GM18511 (cell line): ENCODE measurements around the gene MR1.

Experiments used
- ATAC-seq: cut with Tn5 transposase; IDR thresholded peaks from one replicate; pipeline ENCODE4 v1.9.1; 2021; ENCODE audit warnings: mild to moderate bottlenecking, moderate library complexity; ENCODE audit not compliant: unreplicated experiment

Gene MR1

DNA sequence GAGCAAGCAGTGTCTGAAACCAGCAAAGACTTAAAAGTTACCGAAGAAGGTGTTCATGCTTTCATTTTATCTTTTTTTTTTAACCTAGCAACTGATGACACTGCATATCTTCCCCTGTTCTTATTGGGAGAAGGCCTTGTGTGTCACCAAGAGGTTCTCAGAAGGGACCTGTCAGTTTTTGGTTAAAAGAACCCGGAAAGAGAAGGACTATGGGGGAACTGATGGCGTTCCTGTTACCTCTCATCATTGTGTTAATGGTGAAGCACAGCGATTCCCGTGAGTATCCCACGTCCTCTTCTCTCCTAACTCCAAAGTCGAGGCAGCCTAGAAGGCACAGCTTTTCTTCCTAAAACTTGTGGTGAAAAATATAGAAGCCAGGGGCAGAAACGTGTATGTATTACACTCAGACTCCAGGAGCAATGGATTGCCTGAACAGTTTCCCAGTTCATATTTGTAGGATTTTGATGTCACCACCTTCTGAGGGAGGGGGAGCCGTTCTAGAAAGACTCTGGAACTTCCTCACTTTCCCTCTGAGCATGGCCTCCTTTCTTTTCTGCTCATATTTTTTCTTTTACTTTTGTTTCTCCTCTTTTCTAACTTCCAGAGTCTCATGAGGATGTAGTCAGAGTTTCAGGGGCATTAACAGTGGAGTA, at the start of gene MR1:
MR1 (plus strand) TSS at position 185 of the 653 bp plus-strand sequence; CDS start at position 210, 25 bp downstream.
- peak; percentile 94 for ATAC-seq

DNA sequence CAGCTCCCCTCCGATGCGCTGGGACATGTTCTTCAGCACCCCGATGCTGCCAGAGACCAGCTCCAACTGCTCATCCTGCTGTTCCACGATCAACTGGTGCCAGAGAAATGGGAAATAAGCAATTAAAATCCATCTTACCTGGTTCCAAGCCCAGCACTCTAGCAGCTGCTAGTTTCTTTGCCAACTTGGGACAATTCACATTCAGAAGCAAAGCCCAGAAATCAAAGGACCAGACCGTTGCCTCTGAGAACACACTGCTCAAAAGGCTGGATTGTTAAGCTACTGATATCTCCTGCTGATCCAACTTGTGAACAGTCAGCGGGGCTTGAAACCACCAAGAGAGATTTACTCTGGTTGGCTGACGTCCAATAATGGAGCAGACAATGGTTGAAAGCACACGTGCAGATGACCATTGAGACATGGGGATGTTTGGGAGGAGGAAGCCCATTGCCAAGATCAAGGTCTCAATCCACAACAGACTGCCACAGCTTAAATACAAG, 45.5 kb upstream of the MR1 start:
- no peak for ATAC-seq

DNA sequence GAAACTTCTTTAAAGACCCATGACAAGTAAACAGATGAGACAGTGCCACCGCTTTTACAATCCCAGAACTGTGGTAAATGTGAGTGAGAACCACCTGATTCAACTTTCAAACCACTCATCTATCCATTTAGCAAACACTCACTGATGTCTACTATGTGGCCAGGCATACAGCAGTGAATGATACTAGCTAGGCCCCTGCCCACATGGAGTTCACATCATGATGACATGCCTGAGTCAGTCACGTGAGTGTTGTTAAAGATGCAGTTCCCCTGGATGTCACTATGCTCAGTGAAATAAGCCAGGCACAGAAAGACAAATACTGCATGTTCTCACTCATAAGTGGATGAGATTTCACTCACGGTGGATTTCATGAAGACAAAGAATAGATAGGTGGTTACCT, 39.5 kb upstream of the MR1 start:
- ATAC-seq, result no peak

DNA sequence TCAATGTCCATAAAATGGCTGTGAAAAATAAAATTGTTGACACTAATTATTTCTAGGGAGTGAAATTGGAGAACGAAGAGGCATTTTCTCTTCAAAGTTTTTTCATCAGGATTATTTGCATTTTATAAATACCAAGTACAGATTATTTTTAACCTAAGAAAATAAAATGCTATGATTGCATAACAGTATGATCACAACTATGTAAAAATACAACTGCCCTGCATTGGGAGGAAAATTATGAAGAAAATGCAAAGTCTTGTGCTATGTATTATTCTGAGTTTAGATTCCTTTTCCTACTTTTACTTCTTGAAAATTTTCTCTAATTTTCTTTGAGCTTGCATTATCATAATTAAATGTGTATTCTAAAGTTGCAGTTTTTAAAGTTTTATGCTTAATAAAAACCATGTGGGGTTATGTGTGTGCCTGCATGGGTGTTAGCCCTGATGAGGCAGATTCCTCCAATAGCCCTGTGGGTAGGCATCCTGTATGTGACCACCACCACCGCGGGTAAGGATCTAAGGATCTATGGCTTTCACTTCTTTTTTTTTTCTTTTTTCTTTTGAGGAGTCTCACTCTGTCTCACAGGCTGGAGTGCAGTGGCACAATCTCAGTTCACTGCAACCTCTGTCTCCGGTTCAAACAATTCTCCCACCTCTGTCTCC, 35.8 kb upstream of the MR1 start:
- no peak for ATAC-seq

DNA sequence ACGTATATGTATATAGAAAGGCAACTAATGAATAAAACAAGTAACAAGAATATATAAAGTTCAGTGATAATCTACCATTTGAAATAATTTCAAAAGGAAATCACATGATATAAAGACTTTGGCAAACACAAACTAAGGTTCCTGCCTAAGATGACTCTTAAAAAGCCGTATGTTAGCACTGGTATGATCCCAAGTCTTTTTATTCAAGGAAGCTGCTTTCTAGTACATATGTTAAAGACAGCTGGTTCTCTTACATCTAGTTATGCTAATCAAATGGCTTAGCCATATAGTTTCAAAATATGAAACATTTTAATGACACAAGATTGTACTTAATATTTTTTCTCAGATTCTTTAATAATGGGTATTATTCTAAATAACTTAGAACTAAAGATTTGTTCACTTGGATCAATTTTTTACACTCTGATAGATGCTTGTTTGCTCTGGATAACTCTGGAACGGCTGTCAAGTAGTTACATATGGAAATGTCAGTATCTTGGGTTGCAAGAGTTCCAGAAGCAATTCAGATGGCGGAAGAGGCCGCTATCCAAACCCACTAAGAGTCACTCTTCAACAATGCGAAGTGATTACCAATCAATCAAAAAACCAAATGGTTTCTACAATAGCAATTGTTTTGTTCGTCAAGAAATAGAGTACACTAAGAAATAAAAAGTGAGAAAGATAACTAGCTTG, 32.5 kb upstream of the MR1 start:
- no peak for ATAC-seq

DNA sequence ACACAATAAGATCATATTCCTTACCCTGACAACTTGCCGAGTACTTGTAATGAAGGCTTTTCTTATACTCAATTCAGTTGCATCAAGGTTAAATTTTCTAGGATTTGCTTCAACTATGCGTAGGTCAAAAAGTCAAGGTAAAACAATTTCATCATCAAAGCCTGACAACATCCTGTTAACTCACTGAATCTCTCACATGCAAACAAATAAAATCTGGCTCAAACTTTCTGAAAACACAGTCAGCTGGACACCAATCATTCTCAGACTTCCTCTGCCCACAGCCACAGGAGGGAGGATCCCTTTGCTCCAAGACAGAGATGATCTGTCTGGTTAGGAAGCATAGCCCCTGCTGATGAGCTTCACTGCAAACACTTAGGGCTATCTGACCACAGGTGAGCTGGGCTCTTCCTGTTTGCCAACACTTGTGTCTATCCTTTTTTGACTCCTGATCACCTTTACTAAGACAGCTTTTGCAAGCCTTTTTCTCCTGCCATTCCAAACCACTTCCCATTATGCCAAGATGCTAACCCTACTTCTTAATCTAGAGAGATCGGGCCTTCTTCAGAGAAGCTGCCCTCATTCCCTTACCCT, 31.1 kb upstream of the MR1 start:
- ATAC-seq, result no peak

DNA sequence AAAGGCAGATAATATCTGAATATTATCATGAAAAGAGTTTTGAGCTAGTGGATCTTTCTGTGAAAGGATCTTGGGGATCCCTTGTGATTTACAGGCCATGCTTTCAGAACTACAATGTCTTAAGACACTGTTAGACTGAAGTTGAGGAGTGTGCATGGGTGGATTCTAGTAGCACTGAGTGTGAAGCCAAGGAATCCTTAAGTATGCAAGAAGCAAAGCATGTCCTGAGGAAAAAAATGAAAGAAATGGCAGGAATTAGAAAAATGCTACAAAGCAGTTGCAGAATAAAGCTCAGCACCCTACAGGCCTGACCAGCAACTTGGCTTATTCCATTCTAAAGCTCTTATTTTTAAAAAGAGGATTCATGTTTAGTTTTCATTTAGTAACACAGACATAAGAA, 23.0 kb upstream of the MR1 start:
- ATAC-seq, result no peak

DNA sequence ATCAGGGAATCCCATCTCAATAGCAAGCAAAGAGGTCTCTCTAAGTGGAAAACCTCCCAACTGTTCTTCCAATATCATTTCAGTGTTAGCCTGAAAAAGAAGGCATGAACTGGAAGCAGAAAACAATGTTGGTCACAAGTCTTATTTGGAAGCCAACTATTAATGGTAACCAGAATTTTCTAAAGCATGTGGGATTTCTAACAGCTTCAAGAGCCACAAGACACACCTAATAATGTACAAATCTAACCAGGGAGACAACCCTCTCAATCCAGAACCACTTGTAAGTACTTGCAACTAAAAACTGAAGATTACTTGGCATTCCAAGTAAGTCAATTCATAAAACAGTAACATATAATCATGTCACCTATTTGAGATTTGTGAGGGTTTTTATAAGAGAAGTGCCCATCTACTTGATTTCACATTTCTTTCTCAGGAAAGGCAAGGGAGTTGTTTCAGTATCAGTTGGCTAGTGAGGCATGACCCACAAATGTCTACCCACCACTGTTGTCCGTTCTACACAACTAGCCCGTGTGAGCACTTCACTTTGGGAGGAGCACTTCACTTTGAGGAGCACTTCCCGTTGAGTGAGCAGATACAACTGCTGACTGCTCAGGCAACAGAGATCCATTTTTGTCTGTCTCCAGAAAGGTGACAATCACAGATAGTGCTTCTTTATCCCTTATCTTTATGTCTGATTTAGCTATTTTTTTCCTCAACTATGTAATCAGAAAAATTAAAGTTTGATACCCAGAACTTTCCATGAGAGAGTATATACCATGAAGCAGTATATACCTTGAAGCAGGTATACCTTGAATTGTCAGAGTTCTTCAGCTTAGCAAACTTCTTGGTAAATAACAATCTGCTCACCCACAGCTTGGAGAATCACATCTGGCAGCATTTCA, 22.2 kb upstream of the MR1 start:
- no peak for ATAC-seq

DNA sequence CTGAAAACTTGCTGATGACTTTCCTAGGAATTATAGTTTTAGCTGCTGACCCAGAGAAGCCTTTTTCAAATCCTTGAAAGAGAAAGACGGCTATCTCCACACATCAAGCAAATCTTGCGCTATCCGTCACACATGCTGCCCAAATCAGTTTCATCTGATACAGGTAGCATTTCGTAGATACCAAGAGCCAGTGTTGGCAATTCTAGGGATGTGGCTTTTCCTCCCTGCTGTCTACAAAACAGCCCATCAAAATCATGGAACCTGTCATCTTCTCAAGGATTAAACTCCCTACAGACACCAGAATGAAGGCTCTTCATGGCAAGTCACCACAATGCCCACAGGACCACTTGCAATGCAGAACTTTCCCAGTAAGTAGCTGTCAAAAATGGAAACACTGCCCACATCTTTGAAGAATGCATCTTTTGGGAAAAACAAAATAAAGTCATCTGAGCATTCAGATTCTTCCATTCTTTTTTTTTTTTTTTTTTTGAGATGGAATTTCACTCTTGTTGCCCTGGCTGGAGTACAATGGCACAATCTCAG, 21.5 kb upstream of the MR1 start:
- ATAC-seq, result no peak

DNA sequence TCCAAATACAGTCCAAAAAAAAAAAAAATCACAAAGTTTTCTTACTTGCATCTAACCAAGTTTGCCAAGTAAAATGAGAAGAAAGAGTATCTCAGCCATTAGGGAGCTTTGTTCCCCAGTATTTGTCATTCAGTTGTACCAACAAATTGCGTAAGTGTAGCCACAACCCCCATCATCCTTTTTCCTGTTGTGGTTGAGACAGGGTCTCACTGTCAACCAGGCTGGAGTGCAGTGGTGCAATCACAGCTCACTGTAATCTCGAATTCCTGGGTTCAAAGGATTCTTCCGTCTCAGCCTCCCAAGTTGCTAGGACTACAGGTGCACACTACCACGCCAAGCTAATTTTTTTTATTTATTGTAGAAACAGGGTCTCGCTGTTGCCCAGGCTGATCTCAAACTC, 20.6 kb upstream of the MR1 start:
- no peak for ATAC-seq

DNA sequence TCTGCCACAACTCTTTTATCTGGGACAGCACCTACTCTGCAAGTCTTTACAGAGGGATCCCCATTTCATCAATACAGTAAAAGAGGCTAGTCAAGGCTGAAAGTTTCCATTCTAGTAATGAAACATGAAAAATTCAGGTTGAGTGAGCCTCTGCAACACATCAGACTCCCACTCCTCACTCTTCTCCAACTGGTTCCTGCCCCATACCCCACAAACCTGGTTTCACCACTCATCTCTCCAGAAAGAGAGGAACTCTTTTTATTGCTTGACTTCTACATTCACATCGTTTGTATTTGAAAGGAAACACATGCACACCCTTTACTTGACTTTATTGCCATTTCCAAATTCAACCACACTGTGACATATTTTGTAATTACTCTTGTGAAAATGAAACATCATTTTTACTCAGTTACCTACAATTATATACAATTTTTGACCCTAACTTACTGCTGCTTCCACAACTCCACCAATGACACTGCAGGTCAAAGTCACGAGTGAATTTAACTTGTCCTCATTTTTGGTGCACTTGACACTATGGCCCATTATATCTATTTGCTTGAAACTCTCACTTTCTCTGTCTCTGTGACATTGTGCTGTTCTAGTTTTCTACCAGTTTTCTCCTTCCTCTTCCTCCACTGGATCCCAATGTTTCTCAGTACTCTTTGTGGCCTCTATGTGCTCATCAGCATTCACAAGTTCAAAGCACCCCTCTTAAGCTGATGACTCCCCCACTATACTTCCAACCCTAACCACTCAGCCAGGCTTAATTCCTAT, 19.1 kb upstream of the MR1 start:
- peak; percentile 49 for ATAC-seq

DNA sequence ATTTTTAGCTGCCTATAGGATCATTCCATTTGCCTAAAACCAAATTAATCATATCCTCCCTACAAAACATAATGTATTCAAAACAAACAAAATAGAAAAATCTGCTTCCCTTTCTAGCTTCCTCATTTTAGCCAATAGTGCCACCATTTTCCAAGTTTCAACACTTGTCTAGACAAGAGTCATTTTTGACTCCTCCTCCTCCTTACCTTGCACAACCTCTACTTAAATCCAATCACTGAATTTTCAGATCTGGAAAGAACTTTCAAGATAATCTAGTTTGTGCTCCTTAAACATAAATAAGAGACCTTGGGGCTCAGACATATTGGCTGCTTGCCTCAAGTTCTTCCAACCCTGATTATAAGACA, 18.6 kb upstream of the MR1 start:
- ATAC-seq, result no peak

DNA sequence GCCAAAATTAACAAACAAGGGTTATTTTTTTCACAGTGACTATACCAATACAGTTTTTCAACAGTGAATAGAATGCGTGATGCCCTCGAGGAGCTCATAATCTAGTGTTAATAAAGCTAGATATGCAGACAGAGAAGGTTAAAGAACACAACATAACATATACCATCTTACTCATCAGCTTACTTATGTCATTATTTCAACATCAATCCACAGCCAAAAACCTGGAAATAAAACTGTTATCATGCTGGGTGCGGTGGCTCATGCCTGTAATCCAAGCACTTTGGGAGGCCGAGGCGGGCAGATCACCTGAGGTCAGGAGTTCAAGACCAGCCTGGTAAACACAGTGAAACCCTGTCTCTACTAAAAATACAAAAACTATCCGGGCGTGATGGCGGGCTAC, 17.2 kb upstream of the MR1 start:
- no peak for ATAC-seq

DNA sequence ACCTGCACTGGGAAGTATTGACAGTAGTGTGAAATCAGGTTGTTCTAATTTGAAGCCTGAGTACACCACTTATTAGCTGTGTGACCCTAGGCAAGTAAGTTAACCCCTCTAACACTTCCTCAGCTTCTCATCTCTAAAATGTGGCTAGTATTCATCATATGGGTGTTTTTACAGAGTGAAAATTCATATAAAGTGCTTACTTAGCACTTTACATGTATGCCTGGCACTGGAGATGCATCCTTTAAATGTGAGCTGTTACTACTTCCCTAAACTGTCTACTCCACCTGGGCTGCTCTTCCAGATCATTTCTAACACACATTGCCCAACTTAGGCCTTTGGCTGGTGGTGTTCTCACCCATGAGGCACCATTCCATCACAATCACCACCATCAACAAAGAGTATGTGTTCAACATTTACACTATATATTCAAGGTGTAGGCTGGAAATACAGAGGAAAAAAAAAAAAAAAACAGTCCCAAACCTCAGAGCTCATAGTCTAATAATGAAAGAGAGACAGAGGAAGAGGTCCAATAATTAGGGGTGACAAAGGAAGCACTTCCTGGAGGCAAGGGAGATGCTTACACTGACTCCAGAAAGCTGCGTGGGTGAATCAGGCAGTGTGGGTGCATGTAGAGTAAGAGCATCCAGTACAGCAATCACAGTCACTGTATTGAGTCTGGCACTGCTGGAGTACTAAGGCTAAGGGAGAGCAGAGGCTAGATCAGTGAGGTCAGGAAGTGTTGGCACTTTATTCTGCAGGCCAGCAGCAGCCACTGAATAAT, 14.7 kb upstream of the MR1 start:
- no peak for ATAC-seq

DNA sequence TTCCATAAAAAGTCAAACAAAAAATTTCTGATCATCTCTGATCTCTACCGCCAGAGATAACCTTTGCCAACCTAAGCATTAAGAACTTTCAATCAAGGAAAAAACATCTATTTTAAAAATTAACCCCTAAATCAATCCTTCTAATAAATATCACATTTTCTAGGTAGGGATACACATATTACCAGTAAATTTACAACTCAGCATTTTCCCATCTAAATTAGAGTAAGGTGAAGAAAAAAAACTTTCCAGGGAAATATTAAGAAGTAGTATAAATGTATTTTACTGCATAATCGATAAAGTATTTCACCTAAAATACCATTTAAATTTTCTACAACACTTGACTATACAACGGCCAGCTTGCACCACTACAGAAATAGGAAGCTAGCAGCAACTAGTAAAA, 12.6 kb upstream of the MR1 start:
- ATAC-seq, result no peak

DNA sequence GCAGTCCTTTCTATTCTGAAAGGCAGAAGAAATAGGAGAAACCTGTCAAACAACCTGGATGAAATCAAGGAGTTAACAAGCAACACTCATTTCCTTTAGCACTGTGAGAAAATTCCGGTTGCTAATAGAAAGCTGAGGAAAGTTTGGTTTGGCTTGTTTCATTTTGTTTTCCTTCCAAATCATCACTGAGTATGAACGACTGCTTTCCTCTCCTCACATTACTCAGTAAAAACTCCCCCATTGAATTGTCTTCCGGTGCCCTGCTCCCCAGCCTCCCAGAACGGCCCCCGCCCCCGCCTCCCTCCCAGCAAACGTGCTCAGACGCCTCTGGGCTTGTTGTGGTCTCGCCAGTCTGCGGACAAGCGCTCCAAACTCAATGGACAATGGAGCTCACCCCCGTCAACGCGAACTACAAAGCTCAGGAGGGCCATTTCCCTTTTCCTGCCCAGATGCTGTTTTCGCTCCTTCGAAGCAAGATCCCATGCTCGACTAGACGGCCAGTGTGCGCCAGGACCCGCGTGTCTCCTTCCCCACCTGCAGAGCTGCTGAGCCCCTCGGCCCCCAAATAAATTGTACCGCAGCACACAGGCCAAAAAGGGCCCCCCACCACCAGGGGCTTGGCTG, 11.9 kb upstream of the MR1 start:
- peak; percentile 52 for ATAC-seq

DNA sequence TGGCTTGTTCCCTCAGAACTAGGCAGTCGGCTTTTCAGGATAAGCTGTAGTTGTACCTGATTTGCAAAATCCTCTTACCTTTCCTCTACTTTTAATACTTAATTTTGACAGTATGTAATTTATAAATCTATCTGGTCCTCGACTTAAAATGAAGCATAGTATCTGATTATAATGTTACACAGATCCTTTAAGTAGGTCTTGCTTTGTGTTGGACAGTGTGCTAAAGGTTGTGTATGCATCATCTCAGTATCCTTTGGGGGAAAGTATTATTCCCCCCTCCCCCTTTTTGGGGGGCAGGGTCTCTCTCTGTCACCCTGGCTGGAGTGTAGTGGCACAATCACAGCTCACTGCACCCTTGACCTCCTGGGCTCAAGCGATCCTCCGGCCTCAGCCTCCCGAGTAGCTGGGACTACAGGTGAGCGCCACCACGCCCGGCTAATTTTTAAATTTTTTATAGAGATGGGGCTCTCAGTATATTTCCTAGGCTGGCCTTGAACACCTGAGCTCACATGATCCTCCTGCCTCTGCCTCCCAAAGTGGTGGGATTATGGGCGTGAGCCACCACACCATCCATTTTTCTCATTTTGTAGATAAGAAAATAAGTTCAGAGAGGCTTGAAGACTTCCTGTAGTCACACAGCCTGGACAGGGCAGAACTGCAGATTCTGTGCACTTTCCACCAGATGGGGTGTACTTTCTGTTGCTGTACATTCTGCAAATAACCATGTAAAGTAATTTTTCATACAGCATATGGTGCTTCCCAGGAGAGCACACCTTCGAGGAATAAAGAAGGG, 10.3 kb upstream of the MR1 start:
- no peak for ATAC-seq

DNA sequence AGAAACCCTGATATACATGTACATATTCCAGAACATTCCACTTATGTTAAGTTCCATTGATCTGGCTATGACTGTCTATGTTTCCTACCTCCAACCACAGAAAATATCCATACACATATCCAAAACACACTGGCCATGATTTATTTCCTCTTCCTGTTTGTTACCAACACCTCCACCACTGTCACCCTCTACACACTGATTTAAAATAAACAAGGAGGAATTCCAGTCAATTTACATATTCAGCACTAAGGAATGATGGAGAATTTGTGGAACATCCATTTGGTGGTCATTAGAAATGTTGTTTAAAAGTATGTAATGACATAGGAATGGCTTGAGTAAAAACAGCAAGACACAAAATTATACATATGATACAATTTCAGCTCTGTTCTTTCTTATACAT, 5.6 kb upstream of the MR1 start:
- no peak for ATAC-seq
